DND-41 (cell line): ENCODE results near the gene ABCA13.

Experiments used
- ATAC-seq: fragments of 200-7000 bp; cut with Tn5 transposase; 3 replicates; pipeline ENCODE4 v1.9.1; 2021; ENCODE audit warnings: low read depth; ENCODE audit not compliant: insufficient read depth
- DNase-seq: peaks from one replicate; pipeline ENCODE4 v3.0.0-alpha.2; 2020
- H2AFZ ChIP-seq: 2 replicates; pipeline ENCODE4 v1.6.0; 2012; ENCODE audit warnings: low read depth, low read length
- H3K27ac ChIP-seq: 2 replicates; pipeline ENCODE4 v1.5.1; 2012; ENCODE audit warnings: low read length, inconsistent platforms
- H3K27me3 ChIP-seq: fragments of 200-600 bp; sonication (generic); 2 replicates; pipeline ENCODE4 v1.6.0; 2012; ENCODE audit warnings: low read length, mild to moderate bottlenecking, inconsistent platforms; ENCODE audit not compliant: insufficient read depth, poor library complexity
- H3K36me3 ChIP-seq: 2 replicates; pipeline ENCODE4 v1.5.1; 2012; ENCODE audit warnings: low read length, inconsistent platforms; ENCODE audit not compliant: insufficient read depth
- H3K4me1 ChIP-seq: 2 replicates; pipeline ENCODE4 v1.5.1; 2012; ENCODE audit warnings: mild to moderate bottlenecking, low read length; ENCODE audit not compliant: insufficient read depth
- H3K4me2 ChIP-seq: 2 replicates; pipeline ENCODE4 v1.6.0; 2012; ENCODE audit warnings: mild to moderate bottlenecking, moderate library complexity, low read length, inconsistent platforms; ENCODE audit not compliant: insufficient read depth
- H3K4me3 ChIP-seq, 2 experiments: fragments of 200-600 bp in 1 of 2; shearing (Covaris generic) in 1 of 2; 2 replicates each; pipeline ENCODE4 v1.5.1; 2012 to 2016; ENCODE audit warnings: inconsistent platforms in 2 of 2, low read length in 2 of 2, mild to moderate bottlenecking in 2 of 2, low read depth in 1 of 2, moderate library complexity in 1 of 2
- H3K79me2 ChIP-seq: 2 replicates; pipeline ENCODE4 v1.6.0; 2012; ENCODE audit warnings: low read length, inconsistent platforms; ENCODE audit not compliant: insufficient read depth
- H3K9ac ChIP-seq: 2 replicates; pipeline ENCODE4 v1.6.0; 2012; ENCODE audit warnings: low read depth, mild to moderate bottlenecking, inconsistent platforms, low read length, moderate library complexity
- H3K9me3 ChIP-seq: 2 replicates; pipeline ENCODE4 v1.5.1; 2012; ENCODE audit warnings: low read length, moderate library complexity, mild to moderate bottlenecking, inconsistent platforms; ENCODE audit not compliant: insufficient read depth, severe bottlenecking
- H4K20me1 ChIP-seq: 2 replicates; pipeline ENCODE4 v1.6.0; 2012; ENCODE audit warnings: low read length; ENCODE audit not compliant: insufficient read depth
- CTCF ChIP-seq: IDR thresholded peaks from 2 replicates; pipeline ENCODE4 v1.5.1; 2012; ENCODE audit warnings: borderline replicate concordance, low read length, moderate library complexity, mild to moderate bottlenecking; ENCODE audit not compliant: poor library complexity, severe bottlenecking; ENCODE audit errors: extremely low read depth
- EZH2 ChIP-seq: IDR thresholded peaks from 3 replicates; pipeline ENCODE4 v1.6.1; 2012; ENCODE audit warnings: borderline replicate concordance, low read depth, mild to moderate bottlenecking, moderate library complexity, low read length, inconsistent platforms; ENCODE audit not compliant: severe bottlenecking

ABCA13 gene

GRCh38 chr7:48634116-48634632 lies 462.9 kb downstream of the ABCA13 start:
- TF ChIP-seq EZH2 (no peak), CTCF (no peak)
- H3K4me3 ChIP-seq = no peak overlapping the region
- H3K79me2 ChIP-seq = no peaks in the 10 kb centered on the region
- no peaks in the 10 kb centered on the region for H3K4me1 ChIP-seq
- no peaks in the 10 kb centered on the region for H3K9me3 ChIP-seq
- H3K4me2 ChIP-seq = no peak overlapping the region
- no peaks in the 10 kb centered on the region for H3K36me3 ChIP-seq
- no peak for DNase-seq
- no peak overlapping the region for H2AFZ ChIP-seq
- ATAC-seq = no peak
- no peak overlapping the region for H3K9ac ChIP-seq
- no peaks in the 10 kb centered on the region for H3K27me3 ChIP-seq
- no peaks in the 10 kb centered on the region for H4K20me1 ChIP-seq
- no peak overlapping the region for H3K27ac ChIP-seq

GRCh38 chr7:48635796-48636195 lies 464.5 kb downstream of the ABCA13 start:
- Histone ChIP-seq H2AFZ (no peak overlapping the region), H3K4me2 (no peak overlapping the region), H3K27ac (no peak overlapping the region), H3K9me3 (no peaks in the 10 kb centered on the region), H3K27me3 (no peaks in the 10 kb centered on the region), H3K79me2 (no peaks in the 10 kb centered on the region), H3K36me3 (no peaks in the 10 kb centered on the region), H3K4me3 (no peak overlapping the region), H3K4me1 (no peaks in the 10 kb centered on the region), H3K9ac (no peak overlapping the region), H4K20me1 (no peaks in the 10 kb centered on the region)
- ATAC-seq = no peak
- TF ChIP-seq EZH2 (no peak), CTCF (no peak)
- no peak for DNase-seq

- no peak overlapping the region for H2AFZ ChIP-seq
- H3K36me3 ChIP-seq = no peaks in the 10 kb centered on the region
- no peaks in the 10 kb centered on the region for H3K9me3 ChIP-seq
- no peaks in the 10 kb centered on the region for H3K79me2 ChIP-seq
- no peak overlapping the region for H3K27ac ChIP-seq
- no peaks in the 10 kb centered on the region for H4K20me1 ChIP-seq
- H3K4me1 ChIP-seq = no peaks in the 10 kb centered on the region
- no peaks in the 10 kb centered on the region for H3K27me3 ChIP-seq
- TF ChIP-seq EZH2 (no peak), CTCF (no peak)
- H3K9ac ChIP-seq = no peak overlapping the region
- ATAC-seq = no peak
- DNase-seq = no peak
- H3K4me3 ChIP-seq = no peak overlapping the region
- no peak overlapping the region for H3K4me2 ChIP-seq
Measured at GRCh38 chr7:48636391-48637015, 465.2 kb downstream of the ABCA13 start.
